Activated CD8-positive, alpha-beta T cell treated with anti-CD3 and anti-CD28 coated beads for 36 hours (primary cell): Measurements from ENCODE around the gene MPV17. TPM values are rescaled to one million over a fixed set of nuclear protein-coding genes. Genes with fewer than 3 reads are reported as not detected.
A peak's percentile ranks its signal among the peaks of the same experiment; 100 is the strongest.

Experiments used
- ATAC-seq: fragments of 200-7000 bp; cut with Tn5 transposase; one replicate; pipeline ENCODE4 v1.10.0; 2021; ENCODE audit warnings: mild to moderate bottlenecking, moderate library complexity
- CTCF ChIA-PET: fragments of 350-600 bp; sonication (Branson Sonifier 250); formaldehyde crosslinking; loops from one replicate; lab custom pipeline; 2021; ENCODE audit warnings: antibody characterized with exemption; lab: Charles Lee
- POLR2A ChIA-PET: fragments of 350-600 bp; sonication (Branson Sonifier 250); formaldehyde crosslinking; loops from one replicate; lab custom pipeline; 2021; ENCODE audit warnings: antibody characterized with exemption; lab: Charles Lee
- DNase-seq: peaks from one replicate; pipeline ENCODE4 v3.0.0-alpha.2; 2020
- H3K27ac Mint-ChIP-seq: one replicate; pipeline ENCODE4 v1.8.0; 2021; ENCODE audit warnings: mild to moderate bottlenecking, mixed read lengths
- H3K27me3 Mint-ChIP-seq: one replicate; pipeline ENCODE4 v1.8.0; 2021; ENCODE audit warnings: mixed read lengths
- H3K36me3 Mint-ChIP-seq: one replicate; pipeline ENCODE4 v1.8.0; 2021; ENCODE audit warnings: low read depth, mixed read lengths
- H3K4me1 Mint-ChIP-seq: one replicate; pipeline ENCODE4 v1.8.0; 2021; ENCODE audit warnings: low read depth, mixed read lengths
- H3K4me3 Mint-ChIP-seq: one replicate; pipeline ENCODE4 v1.8.0; 2021; ENCODE audit warnings: mild to moderate bottlenecking, moderate library complexity, mixed read lengths
- H3K9me3 Mint-ChIP-seq: one replicate; pipeline ENCODE4 v1.8.0; 2021; ENCODE audit warnings: mixed read lengths
- CTCF ChIP-seq: fragments of 200-600 bp; IDR thresholded peaks from one replicate; pipeline ENCODE4 v1.8.0; 2022; ENCODE audit warnings: antibody characterized with exemption, mild to moderate bottlenecking
- intact Hi-C: fragments of 100-400 bp; cut with micrococcal nuclease; formaldehyde crosslinking; loops from one replicate; pipeline ENCODE4 v1.10.0; 2022
- total RNA-seq, 2 experiments: library from RNA; stranded (reverse); gene quantifications; one replicate each; pipeline ENCODE4 v1.2.3, GENCODE V29; 2021

MPV17 gene
- total RNA-seq, 2 experiments from 2014 or later = 72.3 to 85.1 TPM

GRCh38 chr2:27369471-27370025 is 46.7 kb upstream of the MPV17 start:
- Mint-ChIP-seq H3K4me3 (peak overlapping the region; percentile 89), H3K27ac (peak overlapping the region; percentile 94), H3K9me3 (no peaks in the 10 kb centered on the region), H3K4me1 (peaks cover 28% of the 10 kb centered on the region), H3K27me3 (no peaks in the 10 kb centered on the region), H3K36me3 (peaks cover 23% of the 10 kb centered on the region)
- CTCF ChIA-PET = interaction anchor here (0.7 to 3.7 kb wide), 13 partner anchors 10 to 314 kb away, joined by 3 to 15 read pairs (median 4); partner anchors contain the start of genes GTF3C2, MPV17 and PPM1G
- intact Hi-C loops = loop anchor here (2.0 kb wide), 1 partner anchor 13 kb away; the partner anchor contains the start of gene GTF3C2
- no peak for DNase-seq
- no peak for ATAC-seq
- POLR2A ChIA-PET = interaction anchor here (0.6 to 8.0 kb wide), 14 partner anchors 9 to 294 kb away, joined by 3 to 84 read pairs (median 4); partner anchors contain the start of genes GTF3C2, NRBP1, PPM1G and SLC4A1AP
- TF ChIP-seq CTCF = no peak

GRCh38 chr2:27363933-27364332 is 41.0 kb upstream of the MPV17 start:
- ATAC-seq = no peak
- H3K4me3 Mint-ChIP-seq = no peak overlapping the region
- POLR2A ChIA-PET = interaction anchor here (0.6 to 2.1 kb wide), 3 partner anchors 12 to 28 kb away, joined by 3 to 5 read pairs (median 3); no protein-coding TSS in a partner anchor

GRCh38 chr2:27362678-27363420 is 40.0 kb upstream of the MPV17 start:
- ChIA-PET CTCF (interaction anchor here (1.1 to 1.2 kb wide), 2 partner anchors 60 to 62 kb away, joined by 3 to 4 read pairs; no protein-coding TSS in a partner anchor), POLR2A (interaction anchor here (0.9 to 2.1 kb wide), 2 partner anchors 9 to 11 kb away, joined by 5 to 9 read pairs; no protein-coding TSS in a partner anchor)
- ATAC-seq (no peak), DNase-seq (no peak)
- peaks cover 24% of the 10 kb centered on the region for H3K36me3 Mint-ChIP-seq
- TF ChIP-seq CTCF = no peak
- no peaks in the 10 kb centered on the region for H3K9me3 Mint-ChIP-seq
- no peak overlapping the region for H3K4me3 Mint-ChIP-seq
- intact Hi-C loops = no loop called here
- peak overlapping the region; percentile 21 for H3K27ac Mint-ChIP-seq
- H3K4me1 Mint-ChIP-seq = peaks cover 10% of the 10 kb centered on the region
- H3K27me3 Mint-ChIP-seq = no peaks in the 10 kb centered on the region

More at GRCh38 chr2:27363933-27364332, 41.0 kb upstream of the MPV17 start:
- H3K27me3 Mint-ChIP-seq = no peaks in the 10 kb centered on the region
- intact Hi-C loops = no loop called here
- CTCF ChIA-PET = interaction anchor here (0.7 kb wide), 1 partner anchor 274 kb away, joined by 4 read pairs; no protein-coding TSS in a partner anchor
- no peak for TF ChIP-seq CTCF
- no peak overlapping the region for H3K27ac Mint-ChIP-seq
- peaks cover 6% of the 10 kb centered on the region for H3K4me1 Mint-ChIP-seq
- H3K9me3 Mint-ChIP-seq = no peaks in the 10 kb centered on the region
- peaks cover 16% of the 10 kb centered on the region for H3K36me3 Mint-ChIP-seq
- no peak for DNase-seq

- Mint-ChIP-seq H3K9me3 (no peaks in the 10 kb centered on the region), H3K27me3 (no peaks in the 10 kb centered on the region), H3K36me3 (peaks cover 20% of the 10 kb centered on the region), H3K4me1 (peaks cover 48% of the 10 kb centered on the region), H3K27ac (peak within 1 kb of the TSS; percentile 99), H3K4me3 (peak within 1 kb of the TSS; percentile 94)
- DNase-seq = peak; percentile 98
- ATAC-seq = peak; percentile 79
- no peak for TF ChIP-seq CTCF
- ChIA-PET POLR2A (interaction anchor here (0.7 to 2.9 kb wide), 13 partner anchors 9 to 285 kb away, joined by 3 to 84 read pairs (median 4); partner anchors contain the start of genes EIF2B4, MPV17, NRBP1 and PPM1G), CTCF (interaction anchor here (1.0 to 2.8 kb wide), 4 partner anchors 12 to 327 kb away, joined by 3 to 15 read pairs (median 4); partner anchors contain the start of genes EIF2B4 and SNX17)
- intact Hi-C loops = loop anchor here (2.0 to 5.0 kb wide), 2 partner anchors 14 to 34 kb away; partner anchors contain the start of genes EIF2B4, MPV17 and SNX17
These were observed 33.7 kb upstream of the MPV17 start, which contains the start of gene GTF3C2 for GRCh38 chr2:27356382-27357181. TSS of gene GTF3C2 (minus strand) at chr2:27356764. CDS start at chr2:27343554, 13,210 bp downstream.
